Fibroblast of villous mesenchyme (primary cell): ENCODE measurements around the gene SPDEF. TPM values are rescaled to one million over a fixed set of nuclear protein-coding genes. Genes with fewer than 3 reads are reported as not detected.

Experiments used
- DNase-seq: peaks from one replicate; pipeline ENCODE4 v3.0.0-alpha.2; 2010; ENCODE audit warnings: low read depth
- H3K4me3 ChIP-seq: 2 replicates; pipeline ENCODE4 v1.5.1; 2011; ENCODE audit warnings: low read depth, mild to moderate bottlenecking, low read length
- total RNA-seq: library from RNA; depleted of rRNA; stranded (reverse); fragments of >200 nt; gene quantifications from 2 replicates; pipeline ENCODE4 v1.2.3, GENCODE V29; 2012
- TF ChIP-seq, protein P1 (sequence below): IDR thresholded peaks from 2 replicates; pipeline ENCODE4 v1.5.1; 2012; ENCODE audit warnings: low read depth, mild to moderate bottlenecking, low read length; ENCODE audit not compliant: insufficient read depth

Gene SPDEF
- total RNA-seq, 1 donor = under 0.01 TPM

DNA sequence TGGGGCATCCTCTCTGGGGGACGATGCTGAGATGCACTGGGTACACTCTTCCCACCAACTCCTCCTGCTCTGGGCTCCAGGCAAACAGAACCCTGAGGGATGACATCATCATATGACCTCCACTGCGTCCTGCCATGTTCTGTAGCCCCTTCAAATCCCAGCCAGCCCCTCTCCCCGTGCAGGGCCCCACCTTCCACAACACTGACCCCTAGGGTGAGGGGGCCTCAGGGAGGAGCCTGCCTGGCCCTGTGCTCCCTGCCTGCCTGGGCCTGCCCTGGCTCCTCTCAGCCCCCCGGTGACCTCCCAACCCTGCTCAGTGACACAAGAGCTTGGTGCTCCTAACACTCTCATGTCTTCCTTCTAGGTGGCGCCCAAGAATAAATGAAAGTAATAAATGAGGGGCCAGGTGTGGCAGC, 9.6 kb upstream of the SPDEF start:
- DNase-seq = no peak
- H3K4me3 ChIP-seq = no peak overlapping the region
- TF ChIP-seq, protein P1, sequence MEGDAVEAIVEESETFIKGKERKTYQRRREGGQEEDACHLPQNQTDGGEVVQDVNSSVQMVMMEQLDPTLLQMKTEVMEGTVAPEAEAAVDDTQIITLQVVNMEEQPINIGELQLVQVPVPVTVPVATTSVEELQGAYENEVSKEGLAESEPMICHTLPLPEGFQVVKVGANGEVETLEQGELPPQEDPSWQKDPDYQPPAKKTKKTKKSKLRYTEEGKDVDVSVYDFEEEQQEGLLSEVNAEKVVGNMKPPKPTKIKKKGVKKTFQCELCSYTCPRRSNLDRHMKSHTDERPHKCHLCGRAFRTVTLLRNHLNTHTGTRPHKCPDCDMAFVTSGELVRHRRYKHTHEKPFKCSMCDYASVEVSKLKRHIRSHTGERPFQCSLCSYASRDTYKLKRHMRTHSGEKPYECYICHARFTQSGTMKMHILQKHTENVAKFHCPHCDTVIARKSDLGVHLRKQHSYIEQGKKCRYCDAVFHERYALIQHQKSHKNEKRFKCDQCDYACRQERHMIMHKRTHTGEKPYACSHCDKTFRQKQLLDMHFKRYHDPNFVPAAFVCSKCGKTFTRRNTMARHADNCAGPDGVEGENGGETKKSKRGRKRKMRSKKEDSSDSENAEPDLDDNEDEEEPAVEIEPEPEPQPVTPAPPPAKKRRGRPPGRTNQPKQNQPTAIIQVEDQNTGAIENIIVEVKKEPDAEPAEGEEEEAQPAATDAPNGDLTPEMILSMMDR = no peak

- DNase-seq = no peak
- H3K4me3 ChIP-seq = no peak overlapping the region
- TF ChIP-seq, protein P1 = no peak
These were observed 8.1 kb upstream of the SPDEF start for GRCh38 chr6:34564181-34564580.

DNA sequence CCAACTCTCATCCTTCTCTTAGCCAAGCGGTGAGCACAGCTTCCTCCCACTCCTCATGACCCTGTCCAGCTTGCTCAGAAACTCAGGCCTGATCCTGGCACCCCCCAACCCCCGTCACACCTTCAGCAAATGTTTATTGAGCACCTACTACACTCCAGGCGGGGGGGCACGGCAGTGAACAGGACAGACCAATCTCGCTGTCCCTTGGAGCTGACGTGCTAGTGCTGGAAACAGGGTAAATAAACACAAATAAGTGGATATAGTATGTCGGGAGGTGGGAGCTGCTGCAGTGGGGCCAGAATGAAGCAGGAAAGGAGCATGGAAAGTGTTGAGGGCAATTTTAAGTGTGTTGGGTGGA, 7.4 kb upstream of the SPDEF start:
- TF ChIP-seq, protein P1 = no peak
- no peak overlapping the region for H3K4me3 ChIP-seq
- DNase-seq = no peak

- DNase-seq = no peak
- TF ChIP-seq, protein P1 = no peak
- no peak overlapping the region for H3K4me3 ChIP-seq
These were observed 6.9 kb upstream of the SPDEF start for GRCh38 chr6:34562861-34563512.

- no peak overlapping the region for H3K4me3 ChIP-seq
- TF ChIP-seq, protein P1 = no peak
- DNase-seq = no peak
These were observed 6.2 kb upstream of the SPDEF start for GRCh38 chr6:34562350-34562749.

DNA sequence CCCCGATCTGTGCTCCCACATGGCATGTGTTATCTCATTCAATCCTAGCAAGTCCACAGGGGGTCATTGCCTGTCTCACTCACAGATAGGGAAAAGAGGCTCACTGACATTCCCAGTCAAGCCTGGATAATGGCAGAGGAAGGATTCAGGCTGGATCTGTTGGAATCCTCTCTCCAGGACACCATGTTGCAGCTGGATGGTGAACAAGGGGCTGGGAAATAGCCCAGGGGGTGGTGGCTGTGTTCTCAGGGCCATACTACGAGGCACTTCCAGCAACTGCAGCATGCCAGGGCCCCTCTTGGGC, 5.0 kb upstream of the SPDEF start:
- no peak for DNase-seq
- TF ChIP-seq, protein P1 = no peak
- no peak overlapping the region for H3K4me3 ChIP-seq
